PC-3 (cell line): Measurements from ENCODE around the gene RAPGEF4.

Source experiments
- EZH2 ChIP-seq: fragments of 300-600 bp; sonication (generic); IDR thresholded peaks from one replicate; pipeline ENCODE4 v1.6.1; 2017; ENCODE audit warnings: antibody characterized with exemption, mild to moderate bottlenecking, low read length; ENCODE audit not compliant: unreplicated experiment
- TF ChIP-seq, protein P1 (sequence below): fragments of 300-600 bp; sonication (generic); conservative IDR thresholded peaks from 2 replicates; pipeline ENCODE4 v1.5.1; 2017; ENCODE audit warnings: antibody characterized with exemption, low read depth, mild to moderate bottlenecking, low read length

DNA sequence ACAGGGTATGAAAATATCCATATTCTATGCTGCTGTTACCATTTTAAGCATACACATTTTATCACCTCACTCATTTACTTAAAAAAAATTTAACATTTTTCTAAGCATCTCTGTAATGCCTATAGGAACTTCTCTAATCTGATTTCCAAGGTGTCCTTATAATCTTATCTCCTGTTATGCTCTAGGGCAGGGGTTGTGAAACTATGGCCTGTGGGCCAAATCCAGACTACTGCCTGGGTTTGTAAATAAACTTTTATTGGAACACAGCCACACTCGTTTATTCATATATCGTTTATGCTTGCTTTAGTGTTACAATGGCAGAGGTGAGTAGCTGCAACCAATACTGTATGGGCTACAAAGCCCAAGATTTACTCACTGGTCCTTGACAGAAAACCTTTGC, 151.6 kb downstream of the RAPGEF4 start:
- TF ChIP-seq, protein P1, sequence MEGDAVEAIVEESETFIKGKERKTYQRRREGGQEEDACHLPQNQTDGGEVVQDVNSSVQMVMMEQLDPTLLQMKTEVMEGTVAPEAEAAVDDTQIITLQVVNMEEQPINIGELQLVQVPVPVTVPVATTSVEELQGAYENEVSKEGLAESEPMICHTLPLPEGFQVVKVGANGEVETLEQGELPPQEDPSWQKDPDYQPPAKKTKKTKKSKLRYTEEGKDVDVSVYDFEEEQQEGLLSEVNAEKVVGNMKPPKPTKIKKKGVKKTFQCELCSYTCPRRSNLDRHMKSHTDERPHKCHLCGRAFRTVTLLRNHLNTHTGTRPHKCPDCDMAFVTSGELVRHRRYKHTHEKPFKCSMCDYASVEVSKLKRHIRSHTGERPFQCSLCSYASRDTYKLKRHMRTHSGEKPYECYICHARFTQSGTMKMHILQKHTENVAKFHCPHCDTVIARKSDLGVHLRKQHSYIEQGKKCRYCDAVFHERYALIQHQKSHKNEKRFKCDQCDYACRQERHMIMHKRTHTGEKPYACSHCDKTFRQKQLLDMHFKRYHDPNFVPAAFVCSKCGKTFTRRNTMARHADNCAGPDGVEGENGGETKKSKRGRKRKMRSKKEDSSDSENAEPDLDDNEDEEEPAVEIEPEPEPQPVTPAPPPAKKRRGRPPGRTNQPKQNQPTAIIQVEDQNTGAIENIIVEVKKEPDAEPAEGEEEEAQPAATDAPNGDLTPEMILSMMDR, result no peak
- no peak for TF ChIP-seq EZH2
